GM04503 (cell line): ENCODE results near the gene C11orf68.

Source experiments
- DNase-seq: peaks from one replicate; pipeline ENCODE4 v3.0.0-alpha.2; 2012; ENCODE audit warnings: low read depth

The C11orf68 gene

DNA sequence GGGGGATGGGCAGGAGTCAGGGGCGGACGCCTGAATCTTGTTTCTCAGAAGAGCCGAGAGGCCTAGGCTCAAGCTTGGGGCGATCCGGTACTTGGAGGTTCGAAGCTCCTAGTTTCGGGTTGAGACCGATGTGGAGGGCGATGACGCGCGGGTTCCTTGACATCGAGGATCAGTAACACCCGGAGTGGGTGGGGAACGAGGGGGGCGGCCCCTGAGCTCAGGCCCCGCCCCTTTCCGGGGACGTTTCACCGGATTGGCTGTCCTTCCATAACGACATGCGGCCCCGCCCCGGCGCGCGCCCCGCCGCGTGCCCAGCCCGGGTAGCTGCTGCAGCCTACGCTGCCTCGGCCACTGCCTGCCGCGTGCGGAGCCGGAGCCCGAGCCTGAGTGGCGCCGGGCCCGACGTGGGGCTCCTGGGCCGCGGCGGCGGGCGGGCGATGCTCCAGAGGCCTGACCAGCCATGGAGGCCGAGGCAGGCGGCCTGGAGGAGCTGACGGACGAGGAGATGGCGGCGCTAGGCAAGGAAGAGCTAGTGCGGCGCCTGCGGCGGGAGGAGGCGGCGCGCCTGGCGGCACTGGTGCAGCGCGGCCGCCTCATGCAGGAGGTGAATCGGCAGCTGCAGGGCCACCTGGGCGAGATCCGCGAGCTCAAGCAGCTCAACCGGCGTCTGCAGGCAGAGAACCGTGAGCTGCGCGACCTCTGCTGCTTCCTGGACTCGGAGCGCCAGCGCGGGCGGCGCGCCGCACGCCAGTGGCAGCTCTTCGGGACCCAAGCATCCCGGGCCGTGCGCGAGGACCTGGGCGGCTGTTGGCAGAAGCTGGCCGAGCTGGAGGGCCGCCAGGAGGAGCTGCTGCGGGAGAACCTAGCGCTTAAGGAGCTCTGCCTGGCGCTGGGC lies 28.3 kb downstream of the C11orf68 start, which contains the start of gene CCDC85B:
CCDC85B (plus strand) TSS at position 350 of the 895 bp plus-strand sequence; CDS start at position 461, 111 bp downstream.
- peak; percentile 72 for DNase-seq

DNA sequence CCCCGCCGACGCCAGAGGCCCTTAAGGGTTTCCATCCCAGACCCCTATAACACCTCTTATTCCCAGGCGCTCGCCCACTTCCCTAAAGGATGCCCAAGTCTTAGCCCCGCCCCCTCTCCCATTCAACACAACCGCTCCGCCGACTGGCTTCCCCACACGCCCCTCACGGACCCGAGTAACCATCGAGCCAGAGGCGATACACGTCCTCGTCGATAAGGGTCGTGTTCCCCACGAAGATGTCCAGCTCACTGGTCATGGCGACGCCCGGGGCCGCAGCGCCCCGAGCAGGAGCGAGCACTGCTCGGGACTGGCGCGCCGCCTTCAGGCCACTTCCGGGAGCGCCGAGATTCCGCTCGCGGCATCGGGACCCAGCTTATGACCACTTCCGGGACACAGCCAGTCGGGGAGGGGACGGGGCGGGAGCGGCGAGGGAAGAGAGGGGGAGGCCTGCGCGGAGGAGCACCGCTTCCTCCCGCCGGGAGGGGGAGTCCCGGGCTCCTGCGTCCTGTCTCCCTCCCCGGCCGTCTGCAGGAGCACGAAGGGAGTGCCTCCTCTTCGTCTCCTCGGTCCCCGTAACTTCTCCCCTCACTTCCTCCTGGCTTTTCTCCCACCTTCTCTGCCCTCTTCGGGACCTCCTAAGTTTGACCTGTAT lies 30.6 kb downstream of the C11orf68 start, which contains the start of gene FIBP:
FIBP (minus strand) TSS at position 309 of the 652 bp plus-strand sequence; CDS start at position 256, 53 bp downstream.
- DNase-seq, result peak; percentile 74

DNA sequence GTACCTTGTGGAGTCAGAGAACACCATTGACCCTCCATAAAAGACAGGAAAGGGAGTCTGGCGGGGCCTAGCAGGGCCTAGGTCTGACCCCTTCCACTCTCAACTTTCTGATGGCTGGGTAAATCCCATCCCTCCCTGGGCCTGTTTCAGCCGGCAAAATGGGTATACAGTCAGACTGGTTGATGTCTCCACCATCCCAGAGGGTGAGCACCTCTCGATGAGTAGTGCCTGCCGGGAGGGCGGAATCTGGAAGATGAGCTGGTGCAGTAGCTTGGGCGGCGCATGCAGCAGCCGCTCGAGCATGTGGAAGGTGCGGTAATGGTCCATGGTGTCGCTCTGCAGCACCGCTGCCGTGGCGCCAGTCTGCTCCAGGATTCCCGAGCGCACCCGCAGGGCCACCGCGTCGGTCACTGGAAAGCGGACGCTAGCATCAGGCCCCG lies 31.1 kb downstream of the C11orf68 start:
- DNase-seq, result no peak

- no peak for DNase-seq
Measured at GRCh38 chr11:65886826-65887722, 31.8 kb downstream of the C11orf68 start.

DNA sequence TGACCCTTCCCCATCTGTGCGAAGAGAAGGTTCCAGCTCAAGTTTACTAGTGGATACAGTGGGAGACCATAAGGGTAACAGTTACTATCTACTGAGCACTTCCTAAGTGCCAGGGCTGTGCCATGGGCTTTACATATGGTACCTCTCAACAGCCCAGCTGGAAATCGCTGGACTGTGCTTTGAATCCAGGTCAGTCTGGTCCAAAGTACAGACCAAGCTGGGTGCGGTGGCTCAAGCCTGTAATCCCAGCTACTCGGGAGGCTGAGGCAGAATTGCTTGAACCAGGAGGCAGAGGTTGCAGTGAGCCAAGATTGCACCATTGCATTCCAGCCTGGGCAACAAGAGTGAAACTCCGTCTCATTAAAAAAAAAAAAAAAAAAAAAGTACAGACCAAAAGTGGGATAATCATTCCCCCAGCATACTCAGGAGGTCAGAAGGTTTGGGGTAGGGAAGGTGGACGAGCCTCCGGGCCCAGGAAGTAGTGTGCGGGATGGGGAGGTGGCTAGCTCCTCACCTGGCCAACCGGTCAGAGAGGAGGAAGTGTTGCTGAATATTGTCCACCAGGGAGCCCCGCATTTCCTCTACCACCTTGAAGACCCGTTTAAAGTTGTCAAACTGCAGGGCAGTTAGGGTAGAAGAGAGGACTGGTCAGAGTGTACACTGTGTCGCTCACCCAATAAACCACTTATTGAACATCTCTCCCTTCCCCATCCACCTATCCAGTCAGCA lies 32.9 kb downstream of the C11orf68 start:
- no peak for DNase-seq

DNA sequence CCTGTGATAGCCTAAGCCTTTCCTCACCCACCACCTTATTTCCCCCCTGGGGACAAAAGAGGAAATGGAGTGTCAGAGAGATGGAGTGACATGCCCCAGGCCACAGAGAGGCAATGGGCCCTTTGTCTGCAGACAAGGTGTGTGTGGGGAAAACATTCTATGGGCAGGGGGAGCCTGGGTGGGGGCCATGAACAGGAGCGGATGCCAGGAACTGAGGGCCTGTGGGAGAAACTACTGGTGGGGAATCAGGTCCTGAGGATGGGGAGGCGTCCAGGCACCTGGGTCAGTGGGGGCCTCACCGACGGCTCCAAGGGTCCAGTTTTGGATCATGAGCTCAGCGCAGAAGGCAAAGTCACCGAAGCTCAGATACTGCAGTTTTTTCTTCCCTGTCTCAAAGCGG lies 33.6 kb downstream of the C11orf68 start:
- no peak for DNase-seq

- DNase-seq, result no peak
Measured at GRCh38 chr11:65884716-65885092, 34.2 kb downstream of the C11orf68 start.

DNA sequence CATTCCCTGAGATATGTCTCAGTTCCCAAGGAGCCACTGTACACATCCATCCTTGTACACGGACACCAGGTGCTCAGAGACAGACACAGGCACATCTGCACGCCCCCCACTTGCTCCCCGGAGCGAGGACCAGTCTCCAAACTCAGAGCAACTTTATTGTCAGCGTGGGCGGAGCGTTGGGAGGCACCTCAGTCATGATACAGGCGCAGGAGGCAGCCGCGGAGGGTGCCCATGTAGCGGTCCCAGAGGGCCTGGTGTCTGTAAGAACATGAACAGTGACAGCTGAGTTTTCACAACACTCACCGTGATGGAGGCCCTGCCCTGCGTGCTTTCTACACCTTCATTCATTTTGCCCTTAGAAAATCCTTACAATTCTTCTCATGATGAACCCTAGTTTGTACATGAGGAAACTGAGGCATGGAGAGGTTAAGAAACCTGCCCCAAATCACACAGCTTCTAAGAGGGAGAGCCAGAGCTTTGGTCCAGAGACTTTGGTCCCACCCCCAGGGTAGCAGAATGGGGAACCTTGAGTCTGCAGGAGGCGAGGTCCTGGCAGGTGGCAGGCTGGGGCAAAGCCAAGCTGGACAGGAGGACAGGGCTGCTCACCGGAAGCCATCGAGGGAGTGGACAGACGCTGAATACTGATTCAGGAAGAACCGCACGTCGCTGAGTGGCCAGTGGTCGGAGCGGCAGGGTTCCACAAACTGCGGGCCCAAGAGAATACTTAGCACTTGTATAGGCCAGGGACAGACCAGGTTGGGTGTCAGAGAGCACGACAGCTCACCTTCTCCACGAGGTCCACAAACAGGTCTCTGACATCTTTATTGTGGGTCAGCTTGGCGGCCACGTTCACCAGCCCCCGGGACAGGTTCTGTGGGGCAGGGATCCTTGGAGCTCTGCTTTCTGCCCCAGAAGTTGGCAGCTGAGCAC lies 34.8 kb downstream of the C11orf68 start:
- DNase-seq, result no peak

DNA sequence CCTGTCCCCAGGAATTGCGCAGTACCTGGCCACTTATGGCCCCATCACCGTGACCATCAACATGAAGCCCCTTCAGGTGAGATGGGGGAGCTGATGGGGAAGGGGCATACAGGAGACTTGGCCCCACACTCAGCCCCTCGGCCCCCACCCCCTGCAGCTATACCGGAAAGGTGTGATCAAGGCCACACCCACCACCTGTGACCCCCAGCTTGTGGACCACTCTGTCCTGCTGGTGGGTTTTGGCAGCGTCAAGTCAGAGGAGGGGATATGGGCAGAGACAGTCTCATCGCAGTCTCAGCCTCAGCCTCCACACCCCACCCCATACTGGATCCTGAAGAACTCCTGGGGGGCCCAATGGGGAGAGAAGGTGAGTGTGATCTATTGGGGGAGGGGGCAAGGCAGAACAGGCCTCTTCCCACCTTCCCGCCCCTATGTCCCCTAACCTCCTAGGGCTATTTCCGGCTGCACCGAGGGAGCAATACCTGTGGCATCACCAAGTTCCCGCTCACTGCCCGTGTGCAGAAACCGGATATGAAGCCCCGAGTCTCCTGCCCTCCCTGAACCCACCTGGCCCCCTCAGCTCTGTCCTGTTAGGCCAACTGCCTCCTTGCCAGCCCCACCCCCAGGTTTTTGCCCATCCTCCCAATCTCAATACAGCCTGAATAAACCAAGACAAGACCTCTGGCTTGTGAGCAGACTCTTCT lies 35.7 kb downstream of the C11orf68 start:
- no peak for DNase-seq

GRCh38 chr11:65882120-65883057 lies 36.5 kb downstream of the C11orf68 start:
- DNase-seq, result no peak

- DNase-seq, result no peak
Measured at GRCh38 chr11:65880844-65881421, 37.9 kb downstream of the C11orf68 start.

GRCh38 chr11:65880027-65880426 lies 38.8 kb downstream of the C11orf68 start:
- no peak for DNase-seq

GRCh38 chr11:65879617-65880016 lies 39.2 kb downstream of the C11orf68 start, which contains the start of gene CTSW:
CTSW (plus strand) TSS chr11:65879837; CDS start chr11:65879855, 18 bp downstream.
- no peak for DNase-seq

GRCh38 chr11:65873318-65874156 lies 45.3 kb downstream of the C11orf68 start:
- no peak for DNase-seq

- DNase-seq, result no peak
Measured at GRCh38 chr11:65872586-65873317, 46.1 kb downstream of the C11orf68 start, which contains the start of gene EFEMP2. EFEMP2 (minus strand) TSS chr11:65872800; CDS start chr11:65872354, 446 bp downstream.
